ENCODE measurements around the gene TES. TPM values are rescaled to one million over a fixed set of nuclear protein-coding genes. Genes with fewer than 3 reads are reported as not detected.
A peak's percentile ranks its signal among the peaks of the same experiment; 100 is the strongest.

Gene TES
- total RNA-seq, 1 experiment from 2014 or later = 120 TPM

- H3K36me3 ChIP-seq (ENCODE audit: low read depth, low read length) = no peaks in the 10 kb centered on the region
- CTCF ChIA-PET = no interaction called here
- POLR2A ChIA-PET (ENCODE audit: unreplicated experiment) = no interaction called here
- DNase-seq (peak; percentile 66), ATAC-seq (peak; percentile 43)
- H3K9ac ChIP-seq (ENCODE audit: low read length) = no peak overlapping the region
- H3K27ac ChIP-seq (ENCODE audit: low read length) = no peak overlapping the region
- H3K9me3 ChIP-seq (ENCODE audit: low read length) = no peaks in the 10 kb centered on the region
- H3K79me2 ChIP-seq (ENCODE audit: low read length) = no peaks in the 10 kb centered on the region
- H3K27me3 ChIP-seq (ENCODE audit: low read length) = no peaks in the 10 kb centered on the region
- peaks cover 32% of the 10 kb centered on the region for H3K4me1 ChIP-seq (ENCODE audit: insufficient read depth, low read length)
- H3F3A ChIP-seq (ENCODE audit: low read length, unreplicated experiment) = no peaks in the 10 kb centered on the region
- BruUV-seq (replicated peaks) = no TSS peak
- TF ChIP-seq, protein P1, sequence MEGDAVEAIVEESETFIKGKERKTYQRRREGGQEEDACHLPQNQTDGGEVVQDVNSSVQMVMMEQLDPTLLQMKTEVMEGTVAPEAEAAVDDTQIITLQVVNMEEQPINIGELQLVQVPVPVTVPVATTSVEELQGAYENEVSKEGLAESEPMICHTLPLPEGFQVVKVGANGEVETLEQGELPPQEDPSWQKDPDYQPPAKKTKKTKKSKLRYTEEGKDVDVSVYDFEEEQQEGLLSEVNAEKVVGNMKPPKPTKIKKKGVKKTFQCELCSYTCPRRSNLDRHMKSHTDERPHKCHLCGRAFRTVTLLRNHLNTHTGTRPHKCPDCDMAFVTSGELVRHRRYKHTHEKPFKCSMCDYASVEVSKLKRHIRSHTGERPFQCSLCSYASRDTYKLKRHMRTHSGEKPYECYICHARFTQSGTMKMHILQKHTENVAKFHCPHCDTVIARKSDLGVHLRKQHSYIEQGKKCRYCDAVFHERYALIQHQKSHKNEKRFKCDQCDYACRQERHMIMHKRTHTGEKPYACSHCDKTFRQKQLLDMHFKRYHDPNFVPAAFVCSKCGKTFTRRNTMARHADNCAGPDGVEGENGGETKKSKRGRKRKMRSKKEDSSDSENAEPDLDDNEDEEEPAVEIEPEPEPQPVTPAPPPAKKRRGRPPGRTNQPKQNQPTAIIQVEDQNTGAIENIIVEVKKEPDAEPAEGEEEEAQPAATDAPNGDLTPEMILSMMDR (conservative IDR thresholded peaks at IDR 0.05; ENCODE audit: low read depth, low read length) = no peak
- no peak for TF ChIP-seq EZH2phosphoT487 (IDR thresholded peaks at IDR 0.05; ENCODE audit: borderline replicate concordance, low read length)
- no peak for TF ChIP-seq EZH2 (IDR thresholded peaks at IDR 0.05; ENCODE audit: low read length, unreplicated experiment)
- peak overlapping the region; percentile 27; the same call in 1 of the 2 replicates for H3K4me2 ChIP-seq (ENCODE audit: low read length)
- H3K9me2 ChIP-seq (replicated peaks; ENCODE audit: low read length) = no peaks in the 10 kb centered on the region
- H2AFZ ChIP-seq (ENCODE audit: low read length) = peak overlapping the region; percentile 37; the same call in 1 of the 2 replicates
- H3K4me3 ChIP-seq (ENCODE audit: low read length) = no peak overlapping the region
- no peaks in the 10 kb centered on the region for H4K20me1 ChIP-seq (ENCODE audit: low read length)
- intact Hi-C loops (cut with micrococcal nuclease) = no loop called here
Observed at GRCh38 chr7:116169060-116169459, 41.3 kb upstream of the TES start.

GRCh38 chr7:116170180-116170579 is 40.2 kb upstream of the TES start:
- H3K27ac ChIP-seq (ENCODE audit: low read length) = no peak overlapping the region
- no peaks in the 10 kb centered on the region for H4K20me1 ChIP-seq (ENCODE audit: low read length)
- no peaks in the 10 kb centered on the region for H3K79me2 ChIP-seq (ENCODE audit: low read length)
- no peak for TF ChIP-seq EZH2phosphoT487 (IDR thresholded peaks at IDR 0.05; ENCODE audit: borderline replicate concordance, low read length)
- TF ChIP-seq, protein P1 (conservative IDR thresholded peaks at IDR 0.05; ENCODE audit: low read depth, low read length) = no peak
- no peak for TF ChIP-seq EZH2 (IDR thresholded peaks at IDR 0.05; ENCODE audit: low read length, unreplicated experiment)
- no peak overlapping the region for H3K4me3 ChIP-seq (ENCODE audit: low read length)
- no peak overlapping the region for H2AFZ ChIP-seq (ENCODE audit: low read length)
- peaks cover 32% of the 10 kb centered on the region for H3K4me1 ChIP-seq (ENCODE audit: insufficient read depth, low read length)
- ChIA-PET POLR2A (ENCODE audit: unreplicated experiment) (no interaction called here), CTCF (interaction anchor here (0.7 kb wide), 1 partner anchor 110 kb away, joined by 3 read pairs; no protein-coding TSS in a partner anchor)
- BruUV-seq (replicated peaks) = no TSS peak
- no peak for DNase-seq
- H3K4me2 ChIP-seq (ENCODE audit: low read length) = no peak overlapping the region
- H3K9ac ChIP-seq (ENCODE audit: low read length) = no peak overlapping the region
- no peaks in the 10 kb centered on the region for H3K9me3 ChIP-seq (ENCODE audit: low read length)
- no peaks in the 10 kb centered on the region for H3F3A ChIP-seq (ENCODE audit: low read length, unreplicated experiment)
- no peaks in the 10 kb centered on the region for H3K27me3 ChIP-seq (ENCODE audit: low read length)
- no peak for ATAC-seq
- H3K9me2 ChIP-seq (replicated peaks; ENCODE audit: low read length) = no peaks in the 10 kb centered on the region
- no peaks in the 10 kb centered on the region for H3K36me3 ChIP-seq (ENCODE audit: low read depth, low read length)
- intact Hi-C loops (cut with micrococcal nuclease) = loop anchor here (5.0 to 10.0 kb wide), 2 partner anchors 257 to 955 kb away; no protein-coding TSS in a partner anchor

- no peak overlapping the region for H3K9ac ChIP-seq (ENCODE audit: low read length)
- no peaks in the 10 kb centered on the region for H3K27me3 ChIP-seq (ENCODE audit: low read length)
- H3K9me2 ChIP-seq (replicated peaks; ENCODE audit: low read length) = no peaks in the 10 kb centered on the region
- H3K4me3 ChIP-seq (ENCODE audit: low read length) = no peak overlapping the region
- H2AFZ ChIP-seq (ENCODE audit: low read length) = no peak overlapping the region
- H3K36me3 ChIP-seq (ENCODE audit: low read depth, low read length) = no peaks in the 10 kb centered on the region
- no peaks in the 10 kb centered on the region for H3F3A ChIP-seq (ENCODE audit: low read length, unreplicated experiment)
- POLR2A ChIA-PET (ENCODE audit: unreplicated experiment) = interaction anchor here (0.6 kb wide), 1 partner anchor 181 kb away, joined by 24 read pairs; no protein-coding TSS in a partner anchor
- intact Hi-C loops (cut with micrococcal nuclease) = loop anchor here (5.0 to 10.0 kb wide), 2 partner anchors 256 to 954 kb away; no protein-coding TSS in a partner anchor
- no peaks in the 10 kb centered on the region for H4K20me1 ChIP-seq (ENCODE audit: low read length)
- TF ChIP-seq EZH2phosphoT487 (IDR thresholded peaks at IDR 0.05; ENCODE audit: borderline replicate concordance, low read length) = no peak
- TF ChIP-seq EZH2 (IDR thresholded peaks at IDR 0.05; ENCODE audit: low read length, unreplicated experiment) = no peak
- TF ChIP-seq, protein P1 (conservative IDR thresholded peaks at IDR 0.05; ENCODE audit: low read depth, low read length) = no peak
- H3K9me3 ChIP-seq (ENCODE audit: low read length) = no peaks in the 10 kb centered on the region
- CTCF ChIA-PET = interaction anchor here (0.6 to 1.6 kb wide), 2 partner anchors 34 to 1072 kb away, joined by 3 to 5 read pairs; no protein-coding TSS in a partner anchor
- H3K27ac ChIP-seq (ENCODE audit: low read length) = no peak overlapping the region
- ATAC-seq = no peak
- BruUV-seq (replicated peaks) = no TSS peak
- no peak for DNase-seq
- no peak overlapping the region for H3K4me2 ChIP-seq (ENCODE audit: low read length)
- peaks cover 29% of the 10 kb centered on the region for H3K4me1 ChIP-seq (ENCODE audit: insufficient read depth, low read length)
- no peaks in the 10 kb centered on the region for H3K79me2 ChIP-seq (ENCODE audit: low read length)
Observed at GRCh38 chr7:116171094-116171493, 39.2 kb upstream of the TES start.
